ENCODE measurements around the gene KLHL7.
A peak's percentile ranks its signal among the peaks of the same experiment; 100 is the strongest.
"Not testable (repeated sequence)": the region's sequence is repeated elsewhere in the genome, so short reads cannot be mapped to it uniquely, and the experiment has no call there.

The KLHL7 gene

GRCh38 chr7:23108995-23109394 is 3.4 kb downstream of the KLHL7 start:
- no peak for DNase-seq (ENCODE audit: low spot score)

- no peak for DNase-seq (ENCODE audit: low spot score)
Observed at GRCh38 chr7:23109470-23109869, 3.9 kb downstream of the KLHL7 start.

GRCh38 chr7:23114896-23115295 is 9.3 kb downstream of the KLHL7 start:
- peak; percentile 56 for DNase-seq (ENCODE audit: low spot score)

- no peak for DNase-seq (ENCODE audit: low spot score)
Observed at GRCh38 chr7:23115991-23116390, 10.4 kb downstream of the KLHL7 start.

- DNase-seq (ENCODE audit: low spot score) = no peak
Observed at GRCh38 chr7:23117841-23118240, 12.3 kb downstream of the KLHL7 start.

- no peak for DNase-seq (ENCODE audit: low spot score)
Observed at GRCh38 chr7:23120106-23120505, 14.5 kb downstream of the KLHL7 start.

GRCh38 chr7:23121165-23121564 is 15.6 kb downstream of the KLHL7 start:
- DNase-seq (ENCODE audit: low spot score) = no peak

- DNase-seq (ENCODE audit: low spot score) = no peak
Observed at GRCh38 chr7:23123007-23123406, 17.4 kb downstream of the KLHL7 start.

GRCh38 chr7:23123465-23123864 is 17.9 kb downstream of the KLHL7 start:
- DNase-seq (ENCODE audit: low spot score) = no peak

GRCh38 chr7:23129036-23129435 is 23.5 kb downstream of the KLHL7 start:
- DNase-seq (ENCODE audit: low spot score) = no peak

- not testable (repeated sequence) for DNase-seq (ENCODE audit: low spot score)
Observed at GRCh38 chr7:23131799-23132198, 26.2 kb downstream of the KLHL7 start.

- DNase-seq (ENCODE audit: low spot score) = no peak
Observed at GRCh38 chr7:23133797-23134196, 28.2 kb downstream of the KLHL7 start.

- no peak for DNase-seq (ENCODE audit: low spot score)
Observed at GRCh38 chr7:23135755-23136154, 30.2 kb downstream of the KLHL7 start.

- no peak for DNase-seq (ENCODE audit: low spot score)
Observed at GRCh38 chr7:23136216-23136615, 30.6 kb downstream of the KLHL7 start.

- DNase-seq (ENCODE audit: low spot score) = no peak
Observed at GRCh38 chr7:23157679-23158078, 52.1 kb downstream of the KLHL7 start.

GRCh38 chr7:23158546-23158945 is 53.0 kb downstream of the KLHL7 start:
- DNase-seq (ENCODE audit: low spot score) = no peak

GRCh38 chr7:23161482-23161881 is 55.9 kb downstream of the KLHL7 start:
- no peak for DNase-seq (ENCODE audit: low spot score)

GRCh38 chr7:23164846-23165245 is 59.3 kb downstream of the KLHL7 start:
- DNase-seq (ENCODE audit: low spot score) = no peak

- no peak for DNase-seq (ENCODE audit: low spot score)
Observed at GRCh38 chr7:23165316-23165715, 59.7 kb downstream of the KLHL7 start.

GRCh38 chr7:23167691-23168090 is 62.1 kb downstream of the KLHL7 start:
- DNase-seq (ENCODE audit: low spot score) = no peak

GRCh38 chr7:23168111-23168885 is 62.7 kb downstream of the KLHL7 start:
- DNase-seq (ENCODE audit: low spot score) = no peak

GRCh38 chr7:23175938-23176337 is 70.4 kb downstream of the KLHL7 start:
- DNase-seq (ENCODE audit: low spot score) = no peak

GRCh38 chr7:23181684-23182553 is 76.3 kb downstream of the KLHL7 start, which contains the start of gene NUP42:
Gene NUP42, plus strand, starts transcription at chr7:23182048. Its CDS starts 38 bp downstream, at chr7:23182086.
- DNase-seq (ENCODE audit: low spot score) = peak; percentile 96
